ENCODE measurements around the gene LAMA5.

LAMA5 gene

DNA sequence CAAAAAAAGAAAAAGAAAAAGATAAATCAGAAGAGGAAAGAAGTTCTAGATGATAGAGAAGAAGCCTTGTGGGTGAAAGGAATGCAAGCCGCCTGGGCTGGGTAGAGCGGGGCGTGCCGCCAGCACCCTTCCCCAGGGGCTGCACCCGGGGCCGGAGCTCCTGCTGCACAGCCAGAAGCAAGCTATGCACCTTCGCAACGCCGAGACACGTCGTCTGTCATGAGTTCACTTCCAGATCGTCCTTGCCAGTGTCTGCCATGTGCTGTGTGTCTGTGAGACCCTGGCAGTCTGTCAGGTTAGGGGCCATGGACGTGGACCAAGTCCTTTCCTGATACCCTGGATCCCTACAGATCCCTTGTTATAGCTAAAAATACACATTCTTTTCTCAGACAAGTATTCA is 89.9 kb downstream of the LAMA5 start:
- no peak for DNase-seq

DNA sequence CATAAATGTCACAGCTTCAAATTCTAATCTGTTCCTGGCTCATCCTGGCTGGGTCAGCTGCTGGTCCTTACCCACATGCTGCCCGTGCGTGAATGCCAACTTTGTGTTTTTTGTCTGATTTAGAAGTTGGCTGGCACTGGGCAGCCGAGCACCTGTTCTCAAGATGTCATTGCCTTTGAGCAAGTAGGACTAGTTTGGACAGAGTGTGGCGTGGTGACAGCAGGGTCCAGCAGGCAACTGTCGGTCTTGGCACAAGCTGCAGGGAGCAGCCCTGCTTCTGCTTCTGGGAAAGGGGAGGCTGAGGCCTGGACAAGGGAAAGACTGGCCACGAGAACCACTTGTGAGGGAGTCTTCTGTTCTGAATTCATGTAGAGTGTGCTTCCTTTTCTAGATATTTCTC is 90.7 kb downstream of the LAMA5 start:
- DNase-seq, result no peak

DNA sequence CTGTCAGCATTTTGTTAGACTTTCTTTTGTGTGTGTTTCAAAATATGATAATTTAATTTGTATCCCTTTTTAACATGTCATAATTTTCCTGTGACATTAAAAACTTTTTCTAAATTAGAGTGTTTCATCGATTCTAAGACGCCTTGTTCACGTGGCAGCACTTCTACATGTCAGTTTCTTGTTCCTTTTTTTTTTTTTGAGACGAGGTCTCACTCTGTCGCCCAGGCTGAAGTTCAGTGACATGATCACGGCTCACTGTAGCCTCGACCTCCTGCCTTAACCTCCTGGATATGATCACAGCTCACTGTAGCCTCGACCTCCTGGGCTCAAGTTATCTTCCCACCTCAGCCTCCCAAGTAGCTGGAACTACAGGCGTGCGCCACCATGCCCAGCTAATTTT is 91.9 kb downstream of the LAMA5 start:
- no peak for DNase-seq

GRCh38 chr20:62274332-62274950 is 92.7 kb downstream of the LAMA5 start:
- no peak for DNase-seq

GRCh38 chr20:62273416-62273815 is 93.7 kb downstream of the LAMA5 start:
- no peak for DNase-seq

- DNase-seq, result no peak
These were observed 94.9 kb downstream of the LAMA5 start for GRCh38 chr20:62272200-62272599.

GRCh38 chr20:62269871-62270270 is 97.2 kb downstream of the LAMA5 start:
- no peak for DNase-seq

DNA sequence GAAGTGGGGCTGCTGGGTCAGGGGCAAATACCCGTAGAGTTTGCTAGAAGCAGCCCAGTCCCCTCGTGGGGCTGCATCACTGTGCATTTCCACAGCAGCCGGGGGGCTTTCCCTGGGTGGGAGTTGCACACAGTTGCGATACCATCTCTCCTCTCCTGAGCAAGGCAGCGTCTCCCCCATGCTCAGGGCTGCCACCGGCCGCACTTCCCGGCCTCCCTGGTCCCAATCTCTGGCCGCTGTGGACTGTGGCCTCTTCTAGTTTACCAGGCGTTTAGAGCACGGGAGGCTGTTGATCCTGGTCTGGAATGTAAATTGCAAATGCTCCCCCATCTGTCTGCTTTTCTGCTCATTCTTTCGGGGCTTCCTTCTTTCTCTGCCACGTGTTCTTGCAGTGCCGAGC is 97.7 kb downstream of the LAMA5 start:
- DNase-seq, result no peak

DNA sequence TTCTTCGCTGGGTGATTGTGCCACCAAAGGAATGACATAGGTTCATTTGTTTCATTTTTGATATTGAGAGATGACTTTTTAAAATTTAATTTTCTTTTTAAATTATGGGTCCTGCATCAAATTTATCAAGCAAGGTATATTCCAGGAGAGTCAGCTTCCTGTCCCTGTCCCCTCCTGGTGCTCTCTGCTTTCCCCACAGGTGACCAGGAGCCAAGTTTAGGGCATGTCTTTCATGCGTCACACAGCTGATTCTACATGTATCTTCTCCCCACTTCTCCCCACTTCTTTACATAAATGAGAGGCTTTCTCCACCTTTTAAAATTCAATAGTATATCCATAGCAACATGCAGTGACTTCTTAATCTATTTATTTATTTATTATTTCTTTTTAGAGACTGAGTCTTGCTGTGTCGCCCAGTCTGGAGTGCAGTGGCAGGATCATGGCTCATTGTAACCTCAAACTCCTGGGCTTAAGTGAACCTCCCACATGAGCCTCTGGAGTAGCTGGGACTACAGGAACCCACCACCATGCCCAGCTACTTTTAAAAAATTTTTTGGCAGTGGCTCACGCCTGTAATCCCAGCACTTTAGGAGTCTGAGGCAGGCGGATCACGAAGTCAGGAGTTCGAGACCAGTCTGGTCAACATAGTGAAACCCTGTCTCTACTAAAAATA is 98.7 kb downstream of the LAMA5 start:
- no peak for DNase-seq

DNA sequence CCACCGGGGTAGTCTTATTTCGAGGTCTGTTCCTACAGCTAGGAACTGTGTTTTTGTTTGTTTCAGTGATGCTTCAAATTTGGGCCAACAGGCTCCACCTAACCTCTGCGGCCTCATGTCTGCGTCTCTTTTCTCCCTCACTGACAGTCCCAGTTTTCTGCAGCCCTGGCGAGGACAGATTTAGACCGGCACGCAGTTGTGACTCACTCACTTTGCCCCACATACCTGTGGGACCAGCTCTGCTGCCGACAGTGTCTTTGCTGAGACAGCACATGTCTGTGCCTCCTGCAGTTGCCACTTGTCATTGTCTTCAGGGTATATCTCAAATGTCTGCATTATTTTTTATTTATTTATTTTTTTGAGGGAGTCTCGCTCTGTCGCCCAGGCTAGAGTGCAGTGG is 99.6 kb downstream of the LAMA5 start:
- no peak for DNase-seq

DNA sequence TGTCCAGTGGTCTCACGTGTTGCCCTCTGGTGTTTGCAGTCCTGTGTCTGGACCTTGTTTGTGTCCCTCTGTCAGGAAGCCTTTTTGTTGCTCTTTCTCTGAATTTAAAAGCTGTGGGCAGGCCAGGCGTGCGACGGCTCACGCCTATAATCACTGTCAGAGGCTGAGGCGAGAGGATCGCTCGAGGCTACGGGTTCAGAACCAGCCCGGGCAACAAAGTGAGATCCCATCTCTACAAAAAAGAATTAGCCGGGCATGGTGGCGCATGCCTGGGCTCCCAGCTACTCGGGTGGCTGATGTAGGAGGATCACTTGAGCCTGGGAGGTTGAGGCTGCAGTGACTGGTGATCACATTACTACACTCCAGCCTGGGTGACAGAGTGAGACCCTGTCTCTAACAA is 100.3 kb downstream of the LAMA5 start:
- no peak for DNase-seq

GRCh38 chr20:62266340-62266739 is 100.8 kb downstream of the LAMA5 start:
- DNase-seq, result no peak

GRCh38 chr20:62265365-62265764 is 101.7 kb downstream of the LAMA5 start:
- no peak for DNase-seq

DNA sequence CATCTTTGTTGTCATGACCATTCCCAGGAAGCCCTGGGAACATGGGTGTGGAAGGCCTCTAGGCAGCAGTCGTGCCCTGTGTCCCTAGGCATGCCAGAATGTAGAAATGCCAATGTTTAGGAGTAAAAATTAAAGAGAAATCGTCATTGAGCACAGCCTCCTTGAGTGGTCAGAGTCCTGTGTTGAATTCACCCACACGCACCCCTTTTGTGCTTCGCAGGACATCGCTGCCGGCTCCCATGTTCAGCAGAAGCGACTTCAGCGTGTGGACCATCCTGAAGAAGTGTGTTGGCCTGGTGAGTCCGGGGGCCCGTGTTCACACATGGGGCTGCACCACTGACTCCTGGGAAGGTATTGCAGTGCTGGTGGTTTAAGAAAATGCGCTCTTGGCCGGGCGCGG is 103.7 kb downstream of the LAMA5 start:
- no peak for DNase-seq

DNA sequence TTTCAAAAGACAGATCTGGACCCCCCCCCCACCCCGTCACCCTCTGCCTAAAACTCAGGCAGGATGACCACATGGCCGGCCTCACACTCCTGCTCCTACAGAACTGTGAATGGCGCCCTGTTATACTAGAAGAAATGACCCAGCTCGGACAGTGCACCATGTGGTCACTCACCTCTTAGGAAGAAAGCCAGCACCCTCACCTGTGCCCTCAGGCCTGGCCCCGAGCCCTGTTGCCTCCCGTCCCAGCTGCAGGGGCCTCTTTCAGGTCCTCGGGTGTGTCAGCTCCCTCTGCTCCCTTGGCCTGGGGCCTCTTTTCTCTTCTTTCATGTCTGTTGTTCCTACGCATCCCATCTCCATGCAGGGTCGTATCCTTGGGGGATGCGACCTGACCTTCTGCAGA is 105.0 kb downstream of the LAMA5 start:
- DNase-seq, result no peak

DNA sequence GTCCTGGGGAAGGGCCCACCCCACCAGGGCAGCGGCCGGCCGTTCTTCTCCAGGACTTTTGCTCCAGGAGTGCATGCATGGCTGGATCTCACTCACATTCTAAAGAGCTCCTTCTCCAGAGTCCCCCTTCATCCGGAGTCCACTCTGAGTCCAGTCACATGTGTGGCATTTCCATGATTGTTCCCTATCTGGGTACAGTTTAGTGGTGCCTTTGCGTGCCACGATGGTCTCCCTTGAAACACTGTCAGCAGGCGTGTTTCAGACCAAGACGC is 107.9 kb downstream of the LAMA5 start:
- DNase-seq, result no peak

All from NCI-H526 treated with DMSO at 0.1 percent for 48 hours (cell line).